ENCODE results near the gene PRUNE2.

PRUNE2 gene

DNA sequence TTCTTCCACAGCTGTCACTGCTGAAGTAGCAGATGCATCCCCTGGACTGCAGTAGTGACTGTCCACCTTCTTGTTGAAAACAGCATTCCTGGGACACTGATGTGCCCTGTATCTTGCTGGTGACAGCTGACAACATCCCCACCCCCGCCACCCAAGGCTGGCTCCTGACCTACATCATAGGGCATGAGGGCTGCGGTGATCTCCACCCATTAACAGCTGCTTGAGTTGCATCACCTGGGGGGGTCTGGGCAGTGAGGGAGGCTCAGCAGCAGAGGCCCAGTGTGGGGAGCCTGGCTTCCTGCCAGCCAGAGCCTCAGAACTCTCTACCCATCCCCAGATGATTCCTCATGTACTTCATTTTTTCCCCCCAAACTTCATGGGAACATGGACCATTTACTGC lies 4.1 kb downstream of the PRUNE2 start:
- DNase-seq, result no peak

DNA sequence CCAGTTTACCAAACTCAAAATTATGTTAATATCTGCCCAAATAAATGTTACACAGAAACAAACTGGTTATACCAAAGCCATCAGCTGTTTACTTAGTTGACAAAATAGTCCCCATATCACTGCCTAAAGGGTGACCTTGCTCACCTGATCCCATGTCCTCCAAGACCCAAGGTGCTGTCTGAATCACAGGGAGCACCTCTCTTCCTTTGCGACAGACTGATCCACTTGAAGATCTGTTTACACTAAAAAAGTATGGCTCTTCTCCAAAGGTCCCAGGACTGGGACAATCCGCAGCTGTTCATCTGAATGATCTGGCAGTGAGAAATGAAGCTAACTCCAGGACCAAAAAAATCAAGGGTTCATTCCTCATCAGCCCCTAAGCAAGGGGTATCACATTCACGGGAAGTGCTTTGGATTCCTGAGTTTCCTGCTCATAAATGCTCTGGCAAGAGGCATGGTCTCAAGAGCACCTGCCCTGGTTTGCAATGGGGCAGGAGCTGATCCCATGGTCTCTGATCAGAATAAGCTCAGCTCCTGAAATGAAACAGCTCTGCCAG lies 5.0 kb downstream of the PRUNE2 start:
- no peak for DNase-seq

DNA sequence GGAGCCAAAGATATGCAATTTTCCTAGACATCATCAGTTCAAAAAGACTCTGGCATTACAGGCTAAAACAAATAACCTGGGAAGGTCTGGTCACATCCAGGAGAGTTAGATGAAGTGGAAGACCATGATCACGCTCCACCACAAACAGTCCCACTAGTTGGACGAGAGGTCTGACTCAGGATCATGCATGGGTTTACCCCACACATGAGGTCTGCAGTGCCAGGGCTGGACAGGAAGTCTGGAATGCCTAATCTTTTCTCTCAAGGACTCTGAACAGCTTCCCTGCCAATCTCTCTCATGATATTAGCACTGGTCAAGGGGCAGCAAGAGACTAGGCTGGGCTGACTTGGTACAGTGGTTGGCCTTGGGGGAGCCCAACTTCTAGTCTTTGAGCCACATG lies 7.1 kb downstream of the PRUNE2 start:
- DNase-seq, result no peak

DNA sequence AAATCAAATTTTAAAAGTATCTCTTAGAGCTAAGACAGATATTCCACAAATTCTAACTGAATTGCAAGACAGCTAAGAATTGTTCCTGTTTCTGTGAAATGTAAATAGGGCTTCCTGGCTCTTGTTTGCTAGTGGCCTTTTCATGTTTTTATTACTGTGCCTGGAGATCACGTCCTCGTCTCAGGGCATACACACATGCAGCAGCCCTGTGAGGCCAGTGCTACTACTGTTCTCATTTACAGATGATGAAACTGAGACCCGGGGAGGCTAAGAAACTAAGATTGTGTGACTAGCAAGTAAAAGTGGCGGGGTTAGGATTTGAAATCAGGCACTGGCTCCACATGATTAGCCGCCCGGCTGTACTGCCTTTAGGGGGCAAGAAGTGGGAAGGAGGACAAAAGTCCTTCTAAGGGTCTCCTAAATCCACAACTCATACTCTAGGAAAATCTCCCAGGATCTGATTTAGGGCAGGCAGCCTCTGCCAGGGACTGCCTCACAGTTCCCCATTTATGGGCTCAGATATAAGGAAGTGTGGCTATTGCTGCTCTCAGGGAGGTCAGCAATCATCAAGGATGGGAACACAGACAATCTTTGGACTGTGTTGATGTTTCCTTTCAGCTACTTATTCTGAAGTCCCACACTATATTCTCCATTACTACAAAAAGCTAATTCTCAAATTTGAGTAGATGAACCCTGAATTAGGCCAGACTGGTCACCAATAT lies 7.9 kb downstream of the PRUNE2 start:
- no peak for DNase-seq

DNA sequence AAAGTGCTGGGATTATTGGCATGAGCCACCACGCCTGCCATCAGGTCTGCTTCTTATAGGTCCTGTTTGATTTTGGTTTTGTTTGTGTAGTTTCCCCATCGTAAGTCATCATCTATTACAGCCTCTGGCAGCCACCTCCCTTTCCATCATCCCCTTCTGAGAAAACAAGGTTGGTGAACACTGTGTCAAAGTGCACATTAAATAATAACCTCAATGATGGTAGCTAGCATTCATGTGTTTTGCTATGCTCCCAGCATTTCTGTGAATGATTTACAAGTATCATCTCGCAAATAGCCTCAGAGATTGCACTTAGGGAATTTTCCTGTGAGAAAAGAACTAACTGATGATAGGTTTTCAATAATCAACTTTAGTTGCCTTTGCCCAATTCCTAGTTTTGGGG lies 9.9 kb downstream of the PRUNE2 start:
- no peak for DNase-seq

DNA sequence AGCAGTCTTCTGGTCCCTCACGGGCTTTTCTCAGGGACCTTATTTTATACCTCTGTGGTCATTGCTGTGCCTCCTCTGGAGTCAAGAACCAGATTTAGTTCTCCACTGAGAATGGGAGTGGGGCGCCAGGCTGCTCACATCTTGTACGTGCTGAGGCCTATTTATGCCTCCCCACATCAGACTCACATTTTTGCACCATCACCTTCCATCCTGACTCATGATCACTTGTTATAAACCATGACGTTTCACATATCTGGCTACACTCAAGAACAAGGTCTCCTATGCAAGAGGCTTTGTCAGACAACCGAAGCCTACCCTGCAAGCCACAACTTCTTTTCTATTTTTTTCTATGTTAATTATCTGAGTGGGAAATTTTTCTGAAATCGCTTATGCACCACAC lies 10.7 kb downstream of the PRUNE2 start:
- no peak for DNase-seq

DNA sequence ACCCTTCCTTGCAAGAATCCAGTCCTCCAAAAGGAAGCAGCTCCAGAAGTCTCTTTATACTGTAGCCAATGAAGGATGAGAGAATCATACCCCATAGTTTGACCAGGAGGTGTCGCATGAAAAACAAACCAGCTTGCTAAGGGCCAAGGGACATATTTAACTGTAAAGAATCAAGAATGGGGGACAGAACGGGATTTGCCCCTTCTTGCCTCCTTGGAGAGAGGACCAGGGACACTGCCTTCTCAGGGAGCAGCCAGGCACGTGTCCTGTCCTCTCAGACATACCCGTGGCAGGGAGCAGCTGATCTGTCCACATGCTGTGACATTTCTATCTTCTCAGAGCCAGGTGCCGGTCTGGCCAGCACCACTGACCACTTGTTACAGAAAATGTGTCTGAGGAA lies 11.7 kb downstream of the PRUNE2 start:
- DNase-seq, result no peak

DNA sequence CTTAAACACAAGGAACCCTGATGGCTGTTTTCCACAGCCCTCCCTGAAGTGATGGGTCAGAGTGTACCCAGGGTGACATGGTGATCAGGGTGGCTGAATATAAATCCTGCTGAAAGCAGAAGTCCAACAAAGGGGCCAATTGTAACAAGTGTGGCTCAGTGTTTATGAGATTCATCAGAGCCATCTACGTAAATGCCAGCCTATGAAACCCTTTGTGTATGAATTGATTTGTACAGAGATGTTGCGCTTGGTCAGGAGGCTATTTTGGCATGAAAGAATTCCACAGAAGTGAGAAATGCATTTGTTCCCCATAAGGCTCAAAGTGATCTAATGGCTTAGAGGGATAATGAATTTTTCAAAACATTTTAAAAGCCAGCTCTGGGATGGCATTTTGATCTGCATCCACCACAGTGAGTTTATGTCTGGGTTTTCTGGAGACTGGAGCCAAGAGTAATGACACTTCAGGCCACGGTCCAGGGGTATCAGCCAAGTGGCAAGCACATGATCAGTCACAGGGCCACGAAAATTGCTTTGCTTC lies 12.4 kb downstream of the PRUNE2 start:
- DNase-seq, result no peak

DNA sequence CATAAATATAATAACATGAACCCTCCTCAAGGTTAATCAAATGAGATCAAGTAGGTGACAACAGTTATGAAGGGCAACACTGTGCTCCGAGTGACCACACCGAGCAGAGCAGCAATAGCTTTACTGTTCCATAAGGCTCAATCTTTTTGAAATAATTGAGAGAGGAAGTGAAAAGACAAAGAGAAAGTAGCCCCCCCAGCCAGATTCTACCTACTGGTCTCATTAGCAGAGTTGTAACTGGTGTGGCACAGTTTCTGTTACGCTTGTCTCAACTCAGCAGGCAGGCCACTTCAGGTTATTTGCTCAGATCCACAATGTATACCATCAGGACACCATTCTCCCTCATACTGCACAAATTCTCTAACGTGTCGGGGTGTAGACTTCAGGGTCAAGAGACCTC lies 14.0 kb downstream of the PRUNE2 start:
- DNase-seq, result no peak

DNA sequence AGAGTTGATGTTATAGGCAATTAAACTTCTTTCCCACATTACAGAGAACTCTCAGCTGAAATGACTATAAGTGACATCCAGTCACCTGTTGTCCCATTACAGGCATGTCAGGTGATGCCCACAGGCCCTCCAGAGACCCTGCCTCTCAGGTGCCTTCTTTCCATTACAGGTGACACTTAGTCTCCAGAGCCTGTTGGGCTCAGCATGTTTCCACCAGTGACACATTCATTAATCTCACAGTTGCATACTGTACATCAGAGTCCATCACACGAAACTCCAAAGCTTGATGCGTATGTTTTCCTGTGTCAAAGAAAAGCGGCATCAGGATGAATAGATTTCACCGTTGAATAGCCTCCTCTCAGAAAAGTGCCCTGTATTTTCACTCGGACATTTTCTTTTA lies 14.6 kb downstream of the PRUNE2 start:
- no peak for DNase-seq

DNA sequence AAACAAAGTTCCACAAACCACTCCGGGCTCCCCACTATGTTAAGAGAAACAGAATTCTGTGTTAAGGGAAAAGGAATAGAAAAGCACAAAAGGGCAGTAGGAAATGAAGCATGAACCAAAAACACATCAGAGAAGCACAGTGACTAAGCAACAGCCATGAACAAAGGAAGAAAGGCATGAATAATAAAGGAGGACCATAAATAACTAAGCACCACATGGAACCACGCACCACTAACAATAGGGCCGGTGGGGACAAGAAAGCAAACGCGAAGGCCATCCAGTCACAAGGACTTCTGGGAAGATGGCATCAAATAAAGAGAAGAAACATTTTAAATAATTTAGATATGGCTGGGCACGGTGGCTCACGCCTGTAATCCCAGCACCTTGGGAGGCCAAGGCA lies 18.0 kb downstream of the PRUNE2 start:
- no peak for DNase-seq

DNA sequence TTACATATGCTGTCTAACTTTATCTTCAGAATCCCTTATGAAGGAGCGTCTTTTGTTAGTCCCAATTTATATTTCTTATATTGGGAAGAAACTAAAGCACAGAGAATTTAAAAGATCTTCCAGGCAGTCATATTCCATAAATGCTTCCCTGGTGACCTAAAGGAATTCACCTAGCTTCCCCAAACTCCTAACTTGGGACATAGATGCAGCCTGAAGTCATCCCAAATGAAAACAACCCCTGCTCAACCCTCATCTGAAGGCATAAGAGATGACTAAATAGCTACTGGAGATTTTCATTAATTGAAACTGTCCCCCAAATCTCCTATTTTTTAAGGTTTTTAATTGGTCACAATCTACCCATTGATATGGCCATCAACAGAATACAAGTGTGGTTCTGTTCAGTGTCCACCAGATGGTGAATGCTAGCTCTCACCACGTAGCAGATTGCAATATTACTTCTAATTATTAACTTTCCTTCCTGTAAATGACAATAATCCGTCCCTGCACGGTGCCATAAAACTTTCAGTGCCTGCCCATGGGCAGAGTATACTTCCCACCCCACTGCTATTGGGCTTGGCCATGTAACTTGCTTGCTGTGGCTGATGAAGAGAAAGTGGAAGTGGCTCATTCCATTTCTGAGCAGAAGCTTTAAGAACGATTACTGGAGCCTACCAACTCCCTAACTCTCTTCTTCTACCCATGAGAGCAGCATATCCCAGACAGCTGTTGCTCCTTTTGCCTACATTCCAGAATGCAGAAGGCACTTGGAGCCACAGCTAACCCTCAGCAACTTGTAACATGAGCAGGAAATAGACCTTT lies 18.7 kb downstream of the PRUNE2 start:
- DNase-seq, result no peak

DNA sequence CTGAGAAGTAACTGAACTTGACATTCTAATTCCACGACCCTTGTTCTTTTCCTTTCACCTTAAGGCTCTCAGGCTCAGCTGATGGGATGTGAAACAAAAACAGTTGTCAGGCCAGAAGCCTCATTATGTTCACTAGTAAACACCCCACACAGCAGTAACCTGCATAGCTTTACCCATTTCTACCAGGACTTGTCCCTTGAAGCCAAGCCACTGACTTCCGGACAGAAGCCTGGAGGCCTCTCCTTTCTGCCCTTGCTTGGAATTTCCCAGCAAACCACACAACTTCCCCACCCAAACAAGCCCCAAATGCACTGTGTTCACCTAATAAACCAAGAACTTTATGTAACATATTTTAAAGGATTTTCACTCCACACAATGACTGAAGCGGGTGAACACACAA lies 19.6 kb downstream of the PRUNE2 start:
- DNase-seq, result no peak

DNA sequence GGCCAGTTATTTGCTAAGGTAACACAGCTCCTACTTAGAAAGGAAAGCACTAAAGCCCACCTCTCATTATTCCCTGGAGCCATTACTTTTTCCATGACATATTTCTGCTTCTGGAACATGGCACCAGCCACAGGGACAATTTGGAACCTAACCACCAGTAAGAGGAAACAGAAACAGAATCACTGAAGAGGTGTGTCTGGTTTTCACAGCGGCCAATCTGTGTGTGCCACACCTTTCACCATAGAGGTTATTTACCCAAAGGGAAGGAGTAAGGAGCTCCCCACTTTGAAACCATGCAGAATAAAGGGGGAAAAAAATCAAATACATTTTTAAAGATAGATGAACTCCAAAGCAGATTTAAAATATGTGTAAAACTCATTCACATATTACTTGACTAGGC lies 21.1 kb downstream of the PRUNE2 start:
- no peak for DNase-seq

DNA sequence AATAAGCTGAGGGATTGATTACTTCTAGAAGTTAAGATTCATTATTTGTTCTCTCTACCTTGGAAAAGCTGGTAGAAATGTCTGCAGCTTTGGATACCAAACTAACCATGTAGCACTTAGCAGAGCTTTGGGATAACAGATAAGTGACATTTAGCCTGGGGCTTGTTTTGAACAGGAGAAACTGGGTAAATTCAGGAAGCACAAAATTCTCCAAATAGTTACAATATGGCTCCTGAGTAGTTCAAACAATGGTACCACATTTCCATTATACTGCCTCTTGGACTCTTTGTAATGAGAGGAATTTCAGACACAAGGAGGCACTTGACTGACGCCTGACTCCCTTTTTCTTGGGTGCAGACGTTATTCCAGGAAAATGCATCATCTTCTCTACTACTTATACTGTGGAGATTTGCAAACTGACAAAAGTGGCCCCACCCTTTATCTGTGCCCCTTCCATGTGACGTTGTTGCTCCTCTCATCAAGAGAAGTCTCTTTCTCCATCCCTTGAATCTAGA lies 22.5 kb downstream of the PRUNE2 start:
- DNase-seq, result no peak

DNA sequence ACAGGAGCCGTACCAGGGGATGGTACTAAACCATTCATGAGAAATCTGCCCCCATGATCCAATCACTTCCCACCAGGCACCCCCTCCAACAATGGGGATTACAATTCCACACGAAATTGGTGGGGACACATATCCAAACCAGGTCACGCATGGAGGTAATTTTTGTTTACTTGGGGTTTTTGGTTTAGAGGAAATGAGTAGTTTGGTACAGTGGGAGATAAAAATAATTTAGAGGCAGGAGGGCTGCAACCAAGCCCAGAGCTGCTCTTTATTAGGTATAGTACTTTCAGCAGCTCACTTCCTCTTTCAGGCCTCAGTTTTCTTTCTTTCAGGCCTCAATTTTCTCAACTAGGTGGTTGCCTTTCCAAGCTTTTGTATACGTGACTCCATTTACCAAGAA lies 23.2 kb downstream of the PRUNE2 start:
- DNase-seq, result no peak

DNA sequence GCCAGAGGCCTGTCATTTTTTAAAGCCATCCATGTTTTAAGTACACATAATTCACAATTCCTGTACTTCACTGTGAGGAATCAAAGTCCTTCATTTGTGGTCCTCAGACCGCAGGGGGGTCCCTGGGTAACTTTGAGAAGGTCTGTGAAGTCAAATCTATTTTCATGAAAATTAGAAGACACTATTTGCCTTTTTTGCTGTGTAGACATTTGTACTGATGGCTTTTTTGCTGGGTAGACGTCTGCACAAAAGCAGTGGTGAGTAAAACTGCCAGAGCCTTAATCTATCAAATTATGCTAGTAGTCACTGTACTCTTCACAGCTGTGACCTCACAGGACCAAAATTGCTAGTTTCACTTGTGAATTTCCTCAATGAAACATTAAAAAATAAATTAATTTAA lies 25.7 kb downstream of the PRUNE2 start:
- no peak for DNase-seq

DNA sequence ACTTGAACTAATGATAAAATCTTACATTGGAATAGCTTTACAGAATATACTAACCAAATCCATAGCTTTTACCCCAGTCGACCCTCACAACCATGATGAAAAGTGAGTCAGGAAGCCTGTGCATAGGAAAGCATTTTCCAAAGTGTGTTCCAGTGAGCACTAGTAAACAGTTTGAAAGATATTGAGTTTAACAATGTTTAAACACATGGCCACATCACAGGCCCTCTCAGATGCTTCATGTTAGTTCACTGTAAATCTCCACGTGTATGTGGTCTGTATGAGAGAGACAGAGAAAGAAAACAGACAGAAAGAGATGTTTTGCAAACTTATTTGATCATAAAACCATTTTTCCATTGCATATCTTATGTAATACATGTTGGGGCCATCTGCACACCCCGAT lies 27.0 kb downstream of the PRUNE2 start:
- no peak for DNase-seq

DNA sequence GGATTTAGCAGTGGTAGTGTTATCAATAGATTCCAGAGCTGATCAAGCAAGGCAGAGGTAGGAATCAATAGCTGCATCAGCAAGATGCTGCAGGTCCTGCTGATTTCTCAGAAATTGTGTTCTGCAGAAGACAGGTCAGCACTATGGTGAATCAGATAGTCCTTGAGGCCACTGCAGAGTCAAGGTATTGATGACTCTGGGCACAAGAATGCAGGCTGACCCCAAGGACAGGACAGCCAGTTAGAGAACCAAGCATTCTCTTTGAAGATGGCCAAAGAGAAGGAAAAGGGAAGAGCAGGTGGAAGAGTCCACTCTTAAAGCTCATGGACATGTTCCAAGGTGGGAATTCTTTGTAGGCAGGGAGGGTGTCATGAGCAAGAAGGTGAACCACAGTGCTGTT lies 28.0 kb downstream of the PRUNE2 start:
- DNase-seq, result no peak

DNA sequence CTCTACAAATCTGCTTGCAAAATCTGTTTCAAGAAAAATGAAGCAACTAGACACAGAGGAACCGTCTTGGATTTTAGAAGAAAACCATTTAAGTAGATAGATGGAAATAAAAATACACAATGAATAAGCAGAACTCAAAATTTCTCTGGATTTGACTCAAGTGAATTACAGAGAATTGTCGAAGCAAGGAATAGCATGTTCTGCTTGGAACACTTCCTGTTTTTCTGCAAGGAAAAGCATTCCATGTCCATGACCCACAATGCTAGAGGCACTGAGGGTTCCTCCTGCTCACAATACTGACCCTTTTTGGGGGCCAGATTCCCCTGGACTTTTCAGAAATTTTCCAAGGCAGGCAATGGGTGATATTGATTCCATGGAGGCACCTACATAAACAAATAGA lies 29.8 kb downstream of the PRUNE2 start:
- no peak for DNase-seq

DNA sequence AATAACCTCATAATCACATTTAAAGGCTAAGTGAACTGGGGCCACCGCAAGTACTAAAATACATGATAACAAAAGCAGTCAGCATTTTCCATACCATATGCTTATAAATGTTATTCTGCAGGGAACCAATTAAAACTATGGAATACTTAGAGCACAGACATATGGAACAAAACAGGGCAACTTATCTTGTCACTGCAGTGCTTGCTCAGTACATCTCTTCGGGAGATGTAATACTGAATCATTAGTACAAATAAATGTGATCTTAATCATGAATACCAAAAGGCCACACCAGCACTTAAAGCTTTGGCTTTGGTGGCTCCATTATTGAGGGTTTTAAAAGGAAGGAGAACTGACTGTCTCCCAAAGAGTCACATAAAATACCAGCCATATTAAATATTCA lies 32.1 kb downstream of the PRUNE2 start:
- DNase-seq, result no peak

DNA sequence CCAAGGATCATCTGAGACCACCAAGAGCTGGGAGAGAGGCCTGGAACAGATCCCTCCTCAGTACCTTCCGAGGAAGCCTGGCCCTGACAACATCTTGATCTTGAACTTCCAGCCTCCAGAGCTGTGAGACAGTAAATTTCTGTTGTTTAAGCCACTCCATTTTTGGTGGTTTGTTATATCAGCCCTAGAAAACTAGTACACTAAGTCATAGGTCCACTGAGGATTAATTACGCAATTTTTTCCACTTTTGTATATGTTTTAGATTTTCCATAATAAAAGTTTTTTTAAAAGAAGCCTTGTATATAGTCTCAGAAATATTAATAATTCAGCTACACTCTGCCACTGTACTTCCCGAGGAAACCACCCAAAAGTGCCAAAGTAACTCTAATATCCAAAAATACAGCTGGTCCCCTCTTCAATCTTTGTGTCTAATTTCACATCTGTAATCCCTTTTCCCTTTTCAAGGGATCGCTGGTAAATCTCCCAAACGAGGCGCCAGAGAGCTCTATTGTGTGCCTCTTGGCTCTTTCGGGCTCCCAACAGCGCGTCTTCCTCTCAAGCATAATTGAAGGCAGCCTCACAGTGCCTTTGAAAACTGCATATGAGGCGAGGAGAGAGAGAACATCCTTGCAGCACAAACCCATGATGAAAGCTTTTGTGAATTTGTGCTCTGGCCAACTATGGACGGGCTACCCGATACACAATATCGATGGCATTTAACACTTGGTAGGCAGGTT lies 32.7 kb downstream of the PRUNE2 start:
- no peak for DNase-seq

DNA sequence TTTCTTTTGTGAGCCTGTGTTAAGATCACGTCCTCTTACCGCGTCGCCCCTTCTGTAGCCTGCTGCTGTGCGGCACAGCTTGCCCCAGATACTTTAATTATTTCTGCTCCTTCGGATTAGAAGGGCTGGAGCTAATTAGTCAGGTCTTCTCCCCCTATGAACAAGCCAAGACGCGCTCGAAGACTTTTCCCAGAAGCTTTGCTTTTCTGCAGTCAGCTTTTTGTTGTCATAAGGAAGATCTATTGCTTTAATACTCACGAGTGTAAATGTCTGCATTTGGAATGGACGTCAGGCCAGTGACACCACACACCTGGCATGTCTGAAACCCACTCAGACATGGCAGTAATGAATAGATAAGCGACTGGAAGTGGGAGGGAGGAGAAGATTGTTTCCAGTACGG lies 37.0 kb downstream of the PRUNE2 start:
- DNase-seq, result no peak

Data from stimulated activated CD4-positive, alpha-beta T cell treated with anti-CD3 and anti-CD28 coated beads, Interleukin-4, amount 100 ng/mL, for 24 hours (primary cell).